ENCODE measurements around the gene AADAT.

GRCh38 chr4:170014359-170015011 is 75.3 kb downstream of the AADAT start:
- no peak for TF ChIP-seq CTCF (IDR thresholded peaks at IDR 0.05)
- TF ChIP-seq POLR2A (IDR thresholded peaks at IDR 0.05) = no peak
- TF ChIP-seq EP300 (IDR thresholded peaks at IDR 0.05) = no peak
- TF ChIP-seq POLR2AphosphoS5 (IDR thresholded peaks at IDR 0.05) = no peak
